KMS-11 (cell line): Measurements from ENCODE around the gene RPL13A.
"Not testable (repeated sequence)": the region's sequence is repeated elsewhere in the genome, so short reads cannot be mapped to it uniquely, and the experiment has no call there.

Source experiments
- H2AFZ ChIP-seq: fragments of 200-600 bp; sonication (generic); 2 replicates; pipeline ENCODE4 v1.6.1; 2016; ENCODE audit warnings: antibody characterized with exemption, mixed run types, low read depth
- H3K27ac ChIP-seq: fragments of 200-600 bp; sonication (generic); 2 replicates; pipeline ENCODE4 v1.6.1; 2016; ENCODE audit warnings: mild to moderate bottlenecking, mixed run types
- H3K27me3 ChIP-seq: fragments of 200-600 bp; sonication (generic); 2 replicates; pipeline ENCODE4 v1.6.1; 2017; ENCODE audit warnings: mild to moderate bottlenecking, low read depth, mixed run types, moderate library complexity; ENCODE audit not compliant: insufficient read depth
- H3K36me3 ChIP-seq: fragments of 200-600 bp; sonication (generic); 2 replicates; pipeline ENCODE4 v1.6.1; 2017; ENCODE audit warnings: mild to moderate bottlenecking, mixed run types; ENCODE audit not compliant: insufficient read depth
- H3K4me1 ChIP-seq: fragments of 200-600 bp; sonication (generic); 2 replicates; pipeline ENCODE4 v1.6.1; 2016; ENCODE audit warnings: mild to moderate bottlenecking, low read depth, mixed run types; ENCODE audit not compliant: poor library complexity, severe bottlenecking
- H3K4me2 ChIP-seq: fragments of 200-600 bp; sonication (generic); 2 replicates; pipeline ENCODE4 v1.7.0; 2016; ENCODE audit warnings: mild to moderate bottlenecking, mixed run types
- H3K4me3 ChIP-seq: fragments of 200-600 bp; sonication (generic); IDR thresholded peaks from 2 replicates; pipeline ENCODE4 v1.6.1; 2017; ENCODE audit warnings: low read depth, low read length, mixed read lengths; ENCODE audit not compliant: insufficient read depth
- H3K79me2 ChIP-seq: fragments of 200-600 bp; sonication (generic); 2 replicates; pipeline ENCODE4 v1.6.1; 2016; ENCODE audit warnings: low read depth, mixed run types; ENCODE audit not compliant: insufficient read depth
- H3K9ac ChIP-seq: fragments of 200-600 bp; sonication (generic); 2 replicates; pipeline ENCODE4 v1.6.1; 2016; ENCODE audit warnings: mild to moderate bottlenecking, mixed run types
- H4K20me1 ChIP-seq: fragments of 200-600 bp; sonication (generic); 2 replicates; pipeline ENCODE4 v1.6.1; 2016; ENCODE audit warnings: mild to moderate bottlenecking, mixed run types; ENCODE audit not compliant: insufficient read depth
- CTCF ChIP-seq: fragments of 200-600 bp; sonication (generic); conservative IDR thresholded peaks from 2 replicates; pipeline ENCODE4 v1.6.1; 2017; ENCODE audit warnings: low read depth, mild to moderate bottlenecking, antibody characterized with exemption, low read length, moderate library complexity, mixed read lengths

The RPL13A gene

GRCh38 chr19:49443366-49444099 is 43.9 kb upstream of the RPL13A start:
- TF ChIP-seq CTCF, result peak; percentile 70
- H3K27me3 ChIP-seq, result peaks cover 40% of the 10 kb centered on the region
- peaks cover 16% of the 10 kb centered on the region for H3K4me1 ChIP-seq
- H3K36me3 ChIP-seq, result no peaks in the 10 kb centered on the region
- H4K20me1 ChIP-seq, result no peaks in the 10 kb centered on the region
- H2AFZ ChIP-seq, result peak overlapping the region; percentile 84
- H3K4me2 ChIP-seq, result peak overlapping the region; percentile 89
- peak overlapping the region; percentile 46 for H3K9ac ChIP-seq
- H3K27ac ChIP-seq, result peak overlapping the region; percentile 45; the same call in 1 of the 2 replicates
- H3K79me2 ChIP-seq, result no peaks in the 10 kb centered on the region
- no peak overlapping the region for H3K4me3 ChIP-seq

GRCh38 chr19:49444100-49444700 is 43.2 kb upstream of the RPL13A start:
- not testable (repeated sequence) for H3K36me3 ChIP-seq, H3K9ac ChIP-seq, H4K20me1 ChIP-seq, H3K27ac ChIP-seq, H3K79me2 ChIP-seq, H3K4me3 ChIP-seq
- peak overlapping the region; percentile 89; the same call in 1 of the 2 replicates for H3K4me2 ChIP-seq
- H2AFZ ChIP-seq, result peak overlapping the region; percentile 84; the same call in 1 of the 2 replicates
- H3K27me3 ChIP-seq, result peaks cover 33% of the 10 kb centered on the region
- peak; percentile 24 for TF ChIP-seq CTCF
- H3K4me1 ChIP-seq, result peaks cover 16% of the 10 kb centered on the region

GRCh38 chr19:49445997-49446396 is 41.4 kb upstream of the RPL13A start:
- H4K20me1 ChIP-seq, result no peaks in the 10 kb centered on the region
- peaks cover 15% of the 10 kb centered on the region for H3K27me3 ChIP-seq
- H3K27ac ChIP-seq, result no peak overlapping the region
- H3K4me3 ChIP-seq, result no peak overlapping the region
- TF ChIP-seq CTCF, result no peak
- no peak overlapping the region for H3K9ac ChIP-seq
- H3K4me1 ChIP-seq, result peaks cover 24% of the 10 kb centered on the region
- H3K4me2 ChIP-seq, result no peak overlapping the region
- H3K79me2 ChIP-seq, result peaks cover 4% of the 10 kb centered on the region; the same call in 1 of the 2 replicates
- no peak overlapping the region for H2AFZ ChIP-seq
- H3K36me3 ChIP-seq, result no peaks in the 10 kb centered on the region

GRCh38 chr19:49447485-49448431 is 39.6 kb upstream of the RPL13A start:
- no peak overlapping the region for H3K4me2 ChIP-seq
- no peak overlapping the region for H2AFZ ChIP-seq
- H3K27me3 ChIP-seq, result no peaks in the 10 kb centered on the region
- peaks cover 9% of the 10 kb centered on the region; the same call in 1 of the 2 replicates for H3K79me2 ChIP-seq
- no peak overlapping the region for H3K4me3 ChIP-seq
- H3K4me1 ChIP-seq, result peaks cover 21% of the 10 kb centered on the region
- no peak overlapping the region for H3K9ac ChIP-seq
- no peaks in the 10 kb centered on the region for H4K20me1 ChIP-seq
- H3K36me3 ChIP-seq, result no peaks in the 10 kb centered on the region
- H3K27ac ChIP-seq, result no peak overlapping the region
- no peak for TF ChIP-seq CTCF
